Gastrocnemius medialis (tissue), 4 donors: Measurements from ENCODE around the gene CASQ2. TPM values are rescaled to one million over a fixed set of nuclear protein-coding genes. Genes with fewer than 3 reads are reported as not detected.

Source experiments
- ATAC-seq, 2 donors: fragments of 150-250 bp; one replicate each; pipeline ENCODE4 v1.9.1; 2016
- DNase-seq, 2 donors: peaks; one replicate each; pipeline ENCODE4 v3.0.0-alpha.2; 2019
- H3K27ac ChIP-seq, 4 donors: fragments of 200-600 bp; sonication (generic); 1 replicate in 1 of 4; 2 replicates in 3 of 4; pipeline ENCODE4 v1.5.1; 2016 to 2018; ENCODE audit warnings: mild to moderate bottlenecking in 2 of 4, moderate library complexity in 1 of 4
- H3K27me3 ChIP-seq, 3 donors: fragments of 200-600 bp; sonication (generic) in 2 of 3; 1 replicate in 1 of 3; 2 replicates in 2 of 3; pipeline versions ENCODE4 v1.5.1 to v1.6.0; 2016 to 2019; ENCODE audit warnings: mild to moderate bottlenecking in 1 of 3, moderate library complexity in 1 of 3
- H3K36me3 ChIP-seq, 2 donors: fragments of 200-600 bp; sonication (generic) in 1 of 2; one replicate each; pipeline ENCODE4 v1.5.1; 2017 to 2018
- H3K4me1 ChIP-seq, 2 donors: fragments of 200-600 bp; sonication (generic) in 1 of 2; one replicate each; pipeline ENCODE4 v1.5.1; 2016 to 2017; ENCODE audit warnings: mild to moderate bottlenecking in 2 of 2
- H3K4me3 ChIP-seq, 4 donors: fragments of 200-600 bp; sonication (generic) in 3 of 4; 1 replicate in 1 of 4; 2 replicates in 3 of 4; pipeline ENCODE4 v1.5.1; 2016 to 2019; ENCODE audit warnings: mild to moderate bottlenecking in 2 of 4
- H3K9me3 ChIP-seq, 3 donors: fragments of 200-600 bp; sonication (generic) in 2 of 3; 1 replicate in 1 of 3; 2 replicates in 2 of 3; pipeline ENCODE4 v1.5.1; 2016 to 2019
- POLR2A ChIP-seq, 2 donors: fragments of 450-650 bp; IDR thresholded peaks; one replicate each; pipeline ENCODE4 v1.6.1; 2017; ENCODE audit warnings: antibody characterized with exemption in 2 of 2, mild to moderate bottlenecking in 2 of 2, moderate library complexity in 2 of 2
- in situ Hi-C, 4 donors: fragments of 200-750 bp; cut with MboI; loops; one replicate each; pipeline versions ENCODE4 v1.15.0 to v1.8.0; 2017; ENCODE audit warnings: low sequenced_read_pairs in 4 of 4
- intact Hi-C: fragments of 100-400 bp; cut with DNase I; formaldehyde crosslinking; loops from one replicate; pipeline ENCODE4 v1.15.1; 2023; ENCODE audit warnings: low total_unique reads
- total RNA-seq, 4 donors: library from RNA; depleted of rRNA; stranded (reverse); fragments of >200 nt; gene quantifications; one replicate each; pipeline versions ENCODE4 v1.1.0 to v1.2.3, GENCODE V29; 2016
- TF ChIP-seq, protein P1 (sequence below), 5 experiments: fragments of 450-650 bp in 3 of 5; fragments of 200-600 bp in 2 of 5; sonication (generic) in 2 of 5; IDR thresholded peaks in 4 of 5; conservative IDR thresholded peaks in 1 of 5; 1 replicate in 4 of 5; 2 replicates in 1 of 5; pipeline ENCODE4 v1.5.1; 2016 to 2019; ENCODE audit warnings: antibody characterized with exemption in 5 of 5, mild to moderate bottlenecking in 3 of 5, moderate library complexity in 3 of 5

Gene CASQ2
- total RNA-seq, 4 donors from 2014 or later: 16.5 to 207 (median 83.2) TPM

DNA sequence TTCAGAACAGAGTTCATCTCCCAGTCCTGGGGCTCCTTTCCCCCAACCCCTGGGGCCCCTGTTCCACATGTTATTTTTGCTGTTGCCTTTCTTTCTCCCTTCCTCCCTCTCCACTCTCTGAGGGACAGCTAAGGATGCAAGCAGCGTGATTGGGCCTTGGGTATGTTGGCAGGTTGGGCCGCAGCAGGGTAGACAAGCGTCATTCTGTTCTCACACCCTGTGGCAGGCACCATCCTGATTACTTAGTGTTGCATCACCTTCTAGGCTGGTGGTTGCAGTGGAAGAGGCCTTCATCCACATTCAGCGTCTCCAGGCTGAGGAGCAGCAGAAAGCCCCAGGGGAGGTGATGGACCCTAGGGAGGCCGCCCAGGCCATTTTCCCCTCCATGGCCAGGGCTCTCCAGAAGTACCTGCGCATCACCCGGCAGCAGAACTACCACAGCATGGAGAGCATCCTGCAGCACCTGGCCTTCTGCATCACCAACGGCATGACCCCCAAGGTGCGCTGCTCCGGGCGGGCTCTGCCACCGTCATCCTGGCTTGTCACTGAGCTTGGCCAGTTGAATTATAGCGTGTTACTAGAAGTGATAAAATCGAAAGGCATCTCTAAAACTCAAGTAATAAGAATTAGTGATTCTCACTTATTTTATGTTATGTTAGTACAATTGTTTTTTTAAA is 83.3 kb downstream of the CASQ2 start:
- no peaks in the 10 kb centered on the region for H3K36me3 ChIP-seq
- no peak overlapping the region for H3K27ac ChIP-seq
- ATAC-seq (no peak), DNase-seq (no peak)
- in situ Hi-C loops: no loop called here
- TF ChIP-seq, protein P1, sequence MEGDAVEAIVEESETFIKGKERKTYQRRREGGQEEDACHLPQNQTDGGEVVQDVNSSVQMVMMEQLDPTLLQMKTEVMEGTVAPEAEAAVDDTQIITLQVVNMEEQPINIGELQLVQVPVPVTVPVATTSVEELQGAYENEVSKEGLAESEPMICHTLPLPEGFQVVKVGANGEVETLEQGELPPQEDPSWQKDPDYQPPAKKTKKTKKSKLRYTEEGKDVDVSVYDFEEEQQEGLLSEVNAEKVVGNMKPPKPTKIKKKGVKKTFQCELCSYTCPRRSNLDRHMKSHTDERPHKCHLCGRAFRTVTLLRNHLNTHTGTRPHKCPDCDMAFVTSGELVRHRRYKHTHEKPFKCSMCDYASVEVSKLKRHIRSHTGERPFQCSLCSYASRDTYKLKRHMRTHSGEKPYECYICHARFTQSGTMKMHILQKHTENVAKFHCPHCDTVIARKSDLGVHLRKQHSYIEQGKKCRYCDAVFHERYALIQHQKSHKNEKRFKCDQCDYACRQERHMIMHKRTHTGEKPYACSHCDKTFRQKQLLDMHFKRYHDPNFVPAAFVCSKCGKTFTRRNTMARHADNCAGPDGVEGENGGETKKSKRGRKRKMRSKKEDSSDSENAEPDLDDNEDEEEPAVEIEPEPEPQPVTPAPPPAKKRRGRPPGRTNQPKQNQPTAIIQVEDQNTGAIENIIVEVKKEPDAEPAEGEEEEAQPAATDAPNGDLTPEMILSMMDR (IDR thresholded peaks at IDR 0.05 in 4 of 5, conservative IDR thresholded peaks at IDR 0.05 in 1 of 5): no peak
- TF ChIP-seq POLR2A (IDR thresholded peaks at IDR 0.05): no peak
- H3K9me3 ChIP-seq: no peaks in the 10 kb centered on the region
- intact Hi-C loops: no loop called here
- no peak overlapping the region for H3K4me3 ChIP-seq
- H3K27me3 ChIP-seq: no peaks in the 10 kb centered on the region
- peaks cover 9 to 20% of the 10 kb centered on the region in 2 donors for H3K4me1 ChIP-seq

DNA sequence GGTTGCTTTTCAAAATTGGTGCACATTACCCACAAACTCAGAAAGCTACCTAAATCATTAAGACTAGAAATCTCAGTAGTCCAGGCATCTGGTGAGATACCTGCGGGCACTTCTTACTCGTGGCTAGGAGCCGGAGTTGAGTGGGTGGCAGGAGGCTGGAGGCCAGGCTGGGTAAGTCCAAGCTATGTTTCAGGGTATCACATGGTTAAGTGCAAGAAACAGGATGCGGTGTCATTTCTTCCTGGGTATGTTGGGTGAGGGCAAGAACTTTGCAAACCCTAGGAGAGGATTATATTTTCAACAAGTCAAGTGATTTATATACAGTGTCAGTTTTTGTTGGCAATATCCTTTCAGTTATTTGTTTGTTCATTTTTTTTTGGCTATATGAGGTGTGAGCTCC is 85.7 kb downstream of the CASQ2 start:
- ATAC-seq (peak in 1 of 2 donors; percentile 33), DNase-seq (no peak)
- Histone ChIP-seq H3K9me3 (no peaks in the 10 kb centered on the region), H3K4me1 (peaks cover 22 to 29% of the 10 kb centered on the region in 2 donors), H3K36me3 (no peaks in the 10 kb centered on the region), H3K4me3 (no peak overlapping the region), H3K27me3 (no peaks in the 10 kb centered on the region), H3K27ac (no peak overlapping the region)
- in situ Hi-C loops (no loop called here), intact Hi-C loops (no loop called here)
- no peak for TF ChIP-seq POLR2A (IDR thresholded peaks at IDR 0.05)
- TF ChIP-seq, protein P1 (IDR thresholded peaks at IDR 0.05 in 4 of 5, conservative IDR thresholded peaks at IDR 0.05 in 1 of 5): no peak

DNA sequence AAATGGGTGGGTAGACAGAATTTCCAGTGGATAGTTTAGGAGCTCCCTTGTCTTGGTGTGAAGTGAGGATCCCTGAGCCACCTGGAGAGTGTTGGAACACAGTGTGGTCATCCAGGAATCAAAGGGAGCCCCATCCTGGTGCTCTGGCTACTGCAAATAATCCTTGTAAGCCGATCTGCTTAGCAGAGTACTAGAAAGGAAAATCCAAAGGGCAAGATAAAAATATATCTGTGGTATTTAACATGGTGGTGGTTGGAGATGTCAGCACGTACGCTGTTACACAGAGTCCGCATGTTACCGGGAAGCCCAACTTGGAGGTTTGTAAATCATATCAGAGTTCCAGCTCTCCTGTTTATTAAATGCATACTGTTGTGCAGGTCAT is 87.8 kb downstream of the CASQ2 start:
- no peaks in the 10 kb centered on the region for H3K9me3 ChIP-seq
- DNase-seq: peak; percentile 25 to 42
- ATAC-seq: peak; percentile 91 to 93
- no peaks in the 10 kb centered on the region for H3K36me3 ChIP-seq
- in situ Hi-C loops (no loop called here), intact Hi-C loops (no loop called here)
- no peaks in the 10 kb centered on the region for H3K27me3 ChIP-seq
- peak overlapping the region in 1 of 4 donors; percentile 42 for H3K27ac ChIP-seq
- peaks cover 22 to 29% of the 10 kb centered on the region in 2 donors for H3K4me1 ChIP-seq
- H3K4me3 ChIP-seq: no peak overlapping the region
- TF ChIP-seq, protein P1 (IDR thresholded peaks at IDR 0.05 in 4 of 5, conservative IDR thresholded peaks at IDR 0.05 in 1 of 5): no peak
- no peak for TF ChIP-seq POLR2A (IDR thresholded peaks at IDR 0.05)

DNA sequence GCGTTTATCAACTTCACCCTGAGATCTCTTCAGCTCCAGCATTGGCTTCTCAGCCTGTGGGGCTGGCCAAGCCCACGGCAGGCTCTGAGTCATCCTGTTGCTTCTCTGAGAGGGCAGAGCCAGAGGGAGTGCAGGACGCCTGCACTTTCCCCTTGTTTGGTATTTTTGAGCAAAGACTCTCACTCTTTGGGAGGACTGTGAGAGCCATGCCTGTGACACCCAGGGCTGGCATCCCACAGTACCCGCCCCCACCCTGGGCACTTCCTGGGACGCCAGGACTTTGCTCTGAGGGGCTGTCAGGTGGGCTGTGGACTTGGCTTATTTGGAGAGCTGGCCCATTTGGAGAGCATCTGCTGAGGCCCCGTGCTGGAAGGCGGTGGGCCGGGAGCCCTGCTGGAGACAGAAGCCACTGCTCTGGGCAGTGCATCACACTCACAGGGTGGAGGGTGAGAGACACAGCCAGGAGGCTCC is 89.3 kb downstream of the CASQ2 start:
- Histone ChIP-seq H3K36me3 (no peaks in the 10 kb centered on the region), H3K27me3 (no peaks in the 10 kb centered on the region), H3K9me3 (no peaks in the 10 kb centered on the region), H3K4me1 (peaks cover 22 to 29% of the 10 kb centered on the region in 2 donors), H3K4me3 (no peak overlapping the region), H3K27ac (no peak overlapping the region)
- intact Hi-C loops (no loop called here), in situ Hi-C loops (no loop called here)
- peak; percentile 25 to 45 for ATAC-seq
- TF ChIP-seq, protein P1 (IDR thresholded peaks at IDR 0.05 in 4 of 5, conservative IDR thresholded peaks at IDR 0.05 in 1 of 5): no peak
- no peak for TF ChIP-seq POLR2A (IDR thresholded peaks at IDR 0.05)
- DNase-seq: peak in 1 of 2 donors; percentile 28
